Neural cell (in vitro differentiated cells): ENCODE measurements around the gene RIMKLB.

ENCODE experiments used
- EP300 ChIP-seq: fragments of 450-650 bp; conservative IDR thresholded peaks from 2 replicates; pipeline ENCODE4 v1.6.1; 2014; ENCODE audit warnings: antibody characterized with exemption, mild to moderate bottlenecking, moderate library complexity; ENCODE audit not compliant: poor library complexity, severe bottlenecking
- EZH2 ChIP-seq: fragments of 200-600, 300-800 bp; shearing (Covaris generic), sonication (generic); IDR thresholded peaks from 2 replicates; pipeline ENCODE4 v1.6.1; 2014; ENCODE audit warnings: antibody characterized with exemption, low read length, borderline replicate concordance, mild to moderate bottlenecking; ENCODE audit not compliant: insufficient read depth, poor library complexity, severe bottlenecking
- RAD21 ChIP-seq: fragments of 450-650 bp; conservative IDR thresholded peaks from 2 replicates; pipeline ENCODE4 v1.6.1; 2014; ENCODE audit warnings: antibody characterized with exemption, mild to moderate bottlenecking, moderate library complexity

- TF ChIP-seq EP300 (no peak), RAD21 (no peak), EZH2 (no peak)
Measured at GRCh38 chr12:8785499-8785898, 87.7 kb downstream of the RIMKLB start.
